Stimulated activated CD4-positive, alpha-beta T cell treated with anti-CD3 and anti-CD28 coated beads, Interleukin-2, amount 100 ng/mL, for 24 hours (primary cell): ENCODE measurements around the gene DUOXA1.
"Not testable (repeated sequence)": the region's sequence is repeated elsewhere in the genome, so short reads cannot be mapped to it uniquely, and the experiment has no call there.

Source experiments
- DNase-seq, 2 donors: peaks; one replicate each; pipeline ENCODE4 v3.0.0-alpha.2; 2020

The DUOXA1 gene

DNA sequence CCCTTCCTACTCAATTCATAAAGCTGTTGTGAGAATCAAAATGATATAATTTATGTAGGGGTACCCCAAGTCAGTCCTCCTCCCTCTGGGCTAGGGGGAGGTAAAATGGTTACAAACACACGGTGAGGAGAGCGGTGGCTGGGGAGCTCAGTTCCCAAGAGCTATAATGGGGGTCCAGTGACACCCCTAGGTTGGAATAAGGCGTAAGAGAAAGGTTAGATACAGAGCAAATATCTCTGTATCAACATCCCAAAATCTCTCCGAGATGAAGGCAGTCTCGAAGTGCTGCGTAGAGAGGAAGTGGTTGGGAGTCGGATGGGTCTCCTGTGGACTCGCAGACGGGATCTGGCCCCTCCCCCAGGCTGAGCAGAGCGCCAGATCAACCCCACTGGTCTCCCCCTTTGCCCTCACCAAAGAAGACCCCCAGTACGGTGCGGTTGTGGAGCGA, 17.5 kb downstream of the DUOXA1 start:
- no peak for DNase-seq

- DNase-seq, result no peak
Measured at GRCh38 chr15:45111390-45112142, 18.1 kb downstream of the DUOXA1 start.

GRCh38 chr15:45110256-45110820, 19.3 kb downstream of the DUOXA1 start:
- DNase-seq, result no peak

DNA sequence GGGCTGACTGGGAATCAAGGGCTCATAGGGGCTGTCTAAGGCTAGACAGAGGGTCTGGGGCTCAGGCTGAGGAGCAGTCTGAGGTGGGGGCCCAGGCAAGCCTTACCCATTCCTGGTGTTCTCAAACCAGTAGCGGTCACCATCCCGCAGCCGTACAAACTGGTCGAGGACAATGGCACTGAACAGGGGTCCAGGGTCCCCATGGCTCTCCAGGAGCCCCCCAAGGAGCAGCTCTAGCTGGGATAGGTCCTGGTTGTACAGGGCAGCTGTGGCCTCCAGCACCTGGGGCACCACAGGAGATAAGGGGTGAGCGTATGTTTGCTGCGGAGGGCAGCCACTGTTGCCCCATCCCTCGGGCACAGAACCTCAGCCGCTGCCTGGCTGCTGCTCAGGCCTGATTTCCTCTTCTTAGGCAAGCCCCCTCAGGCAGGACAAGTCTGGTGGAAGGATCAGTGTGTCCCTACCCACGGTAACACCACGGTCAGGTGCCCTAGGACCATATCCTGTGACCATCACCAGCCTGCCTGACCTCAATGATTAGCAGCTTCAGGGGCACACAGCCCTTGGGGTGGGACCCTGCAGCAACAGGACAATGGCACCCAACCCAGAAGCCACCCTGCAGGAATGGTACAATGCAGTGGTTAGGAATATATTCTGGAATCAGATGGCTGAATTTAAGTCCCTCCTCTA, 21.6 kb downstream of the DUOXA1 start:
- no peak for DNase-seq

DNA sequence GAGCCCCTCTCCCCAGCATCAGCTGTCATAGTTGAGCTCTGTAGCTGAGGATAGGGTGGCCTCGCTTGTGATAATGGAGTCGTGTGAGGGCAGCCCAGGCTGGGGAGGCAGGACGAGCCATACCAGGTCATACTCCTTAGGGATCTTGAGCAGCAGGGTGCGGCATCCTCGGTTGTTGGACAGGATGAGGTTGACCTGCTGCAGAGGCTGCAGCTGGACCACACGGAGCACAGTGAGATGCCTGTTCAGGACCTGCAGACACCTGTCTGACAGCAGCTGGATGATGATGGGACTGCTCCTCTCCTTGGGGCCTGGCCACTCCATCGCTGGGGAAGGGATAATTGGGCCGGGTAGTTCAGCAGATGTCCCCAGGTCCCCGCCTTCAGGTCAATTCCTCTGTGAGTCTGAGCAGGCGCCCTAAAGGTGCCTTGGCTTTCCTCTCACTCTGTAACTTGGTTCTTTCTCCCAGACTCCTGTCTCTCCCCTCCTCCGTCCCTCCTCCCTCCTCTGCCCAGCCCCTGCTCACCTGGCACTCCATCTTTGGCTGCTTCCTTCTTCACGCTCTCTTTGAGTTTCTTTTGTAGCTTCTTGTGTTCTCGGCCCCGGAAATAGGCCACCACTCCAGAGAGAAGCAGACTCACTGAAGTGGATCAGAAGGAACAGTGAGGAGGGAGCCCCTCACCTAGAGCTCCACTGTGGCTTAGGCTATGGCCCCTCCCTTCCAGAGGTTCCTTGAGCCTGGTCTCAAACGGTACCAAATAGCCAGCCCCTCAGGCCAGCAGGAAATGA, 23.5 kb downstream of the DUOXA1 start:
- DNase-seq, result no peak

DNA sequence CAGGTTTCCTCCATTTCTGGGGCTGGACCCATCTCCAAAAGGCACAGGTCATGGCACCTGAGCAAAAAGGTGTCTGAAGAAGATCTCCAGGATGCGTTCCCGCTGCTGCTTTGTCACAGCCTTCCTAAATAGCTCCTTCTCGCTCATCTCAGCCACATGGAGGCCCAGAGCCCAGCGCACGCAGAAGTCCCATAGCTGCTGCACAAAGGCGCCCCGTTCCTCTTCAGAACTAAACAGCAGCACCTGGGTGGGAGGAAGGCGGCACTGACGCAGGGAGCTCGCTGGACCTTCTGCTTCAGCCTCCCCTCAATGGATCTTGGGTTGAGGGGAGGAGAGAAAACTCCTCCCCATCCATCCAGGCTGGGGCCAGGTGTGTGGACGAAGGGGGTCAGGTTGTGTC, 24.1 kb downstream of the DUOXA1 start:
- no peak for DNase-seq

DNA sequence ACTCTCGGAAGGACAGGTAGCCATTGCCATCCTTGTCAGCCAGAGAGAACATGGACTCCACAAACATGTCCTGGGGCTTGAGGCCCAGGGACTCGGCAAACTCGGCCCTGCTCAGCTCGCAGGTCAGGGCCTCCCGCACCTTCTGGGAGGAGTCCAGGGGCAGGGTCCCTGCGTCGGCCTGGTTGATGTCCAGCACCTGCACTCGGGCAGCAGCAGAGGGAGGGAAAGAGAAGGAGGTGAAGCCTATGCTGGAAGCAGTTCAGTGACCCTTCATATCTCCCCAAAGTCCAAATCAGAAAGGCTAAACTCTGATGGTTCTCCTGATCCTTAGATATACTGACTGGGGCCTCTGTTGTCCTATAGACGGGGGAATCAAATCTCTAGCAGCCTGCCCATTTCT, 25.5 kb downstream of the DUOXA1 start:
- DNase-seq, result not testable (repeated sequence)

GRCh38 chr15:45102226-45102625, 27.5 kb downstream of the DUOXA1 start:
- no peak for DNase-seq

DNA sequence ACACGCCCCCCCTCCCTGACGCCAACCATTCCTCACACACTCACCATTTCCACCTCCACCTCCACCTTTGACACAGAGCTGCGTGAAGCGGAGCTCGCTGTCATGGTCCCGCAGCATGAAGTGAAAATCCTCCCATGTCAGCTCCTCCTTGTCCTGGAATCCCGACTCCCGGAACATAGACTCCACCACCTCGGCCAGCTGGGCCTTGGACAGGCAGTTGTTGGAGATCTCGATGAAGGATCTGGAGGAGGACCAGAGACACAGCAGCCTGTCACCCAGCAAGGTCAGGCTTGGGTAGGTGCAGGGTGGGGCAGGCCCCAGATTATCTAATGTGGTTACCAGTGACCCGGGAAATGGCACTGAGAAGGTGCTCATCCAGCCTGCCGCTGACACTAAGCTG, 27.9 kb downstream of the DUOXA1 start:
- no peak for DNase-seq

- DNase-seq, result no peak
Measured at GRCh38 chr15:45100884-45101625, 28.6 kb downstream of the DUOXA1 start.

DNA sequence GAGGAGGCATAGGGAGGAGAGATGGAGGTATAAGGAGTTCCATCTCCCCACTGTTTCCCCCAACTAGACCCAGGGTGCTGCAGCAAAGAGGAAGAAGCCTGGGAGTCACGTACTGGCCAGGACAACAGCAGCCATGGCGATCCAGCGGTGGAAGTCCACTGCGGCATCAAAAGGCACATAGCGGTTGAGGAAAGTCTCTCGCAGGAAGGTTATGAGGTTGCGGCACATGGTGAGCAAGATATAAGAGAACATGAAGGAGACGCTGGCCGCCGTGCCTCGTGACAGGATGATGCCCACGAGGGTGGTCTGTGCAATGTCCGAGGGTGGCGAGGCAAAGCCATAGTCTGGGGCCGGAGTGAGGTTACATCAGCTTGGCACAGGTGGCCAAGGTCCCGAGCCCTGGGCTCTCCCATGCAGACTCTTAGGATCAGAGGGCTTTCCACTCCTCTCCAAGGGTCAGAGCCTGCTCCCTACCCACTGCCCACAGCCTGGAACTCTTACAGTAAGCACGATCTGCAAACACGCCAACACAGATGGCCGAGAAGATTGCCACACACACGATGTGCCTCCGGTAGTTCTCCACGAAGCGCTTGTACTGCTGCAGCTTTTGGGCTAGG, 30.0 kb downstream of the DUOXA1 start:
- DNase-seq, result no peak

- DNase-seq, result no peak
Measured at GRCh38 chr15:45097466-45097865, 32.2 kb downstream of the DUOXA1 start.

DNA sequence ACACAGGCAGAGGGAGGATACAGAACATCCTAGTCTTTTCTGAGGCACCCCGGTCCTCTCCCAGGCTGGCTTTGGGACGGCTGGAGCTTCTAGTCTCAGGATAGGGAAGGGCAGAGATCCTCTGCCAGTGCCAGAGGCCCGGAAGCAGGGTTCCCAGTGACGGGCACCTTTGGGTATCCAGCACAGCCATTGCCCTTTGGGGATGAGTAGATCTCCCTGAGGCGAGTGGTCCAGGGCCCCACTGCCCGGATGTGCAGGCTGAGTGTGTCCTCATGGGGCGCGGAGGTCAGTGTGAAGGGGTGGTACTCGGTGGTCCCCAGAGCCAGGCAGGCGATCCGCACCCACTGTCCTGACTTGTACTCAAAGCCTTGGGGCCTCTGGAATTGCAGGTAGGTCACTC, 34.0 kb downstream of the DUOXA1 start:
- no peak for DNase-seq

DNA sequence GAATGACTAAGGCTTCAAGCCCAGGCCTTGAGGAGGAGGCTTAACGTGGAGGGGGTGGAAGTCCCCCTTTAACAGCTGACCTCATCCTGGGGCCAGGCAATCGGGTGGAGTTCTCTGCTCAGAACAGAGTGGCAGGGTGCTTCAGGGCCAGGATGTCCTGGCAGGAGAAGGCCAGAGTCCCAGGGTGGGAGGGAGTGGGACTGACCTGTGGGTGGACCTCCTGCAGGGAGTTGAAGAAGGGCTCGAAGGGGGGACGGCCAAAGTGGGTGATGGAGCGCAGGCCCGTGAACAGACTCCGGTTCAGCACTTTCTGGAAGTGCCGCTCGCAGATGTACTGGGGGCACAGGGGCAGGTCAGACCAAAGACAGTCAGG, 35.3 kb downstream of the DUOXA1 start:
- DNase-seq, result no peak

- DNase-seq, result no peak
Measured at GRCh38 chr15:45093622-45094357, 35.9 kb downstream of the DUOXA1 start.

GRCh38 chr15:45093013-45093412, 36.7 kb downstream of the DUOXA1 start:
- no peak for DNase-seq

GRCh38 chr15:45091576-45091975, 38.1 kb downstream of the DUOXA1 start:
- no peak for DNase-seq

- no peak for DNase-seq
Measured at GRCh38 chr15:45091161-45091560, 38.5 kb downstream of the DUOXA1 start.

GRCh38 chr15:45089712-45090373, 39.8 kb downstream of the DUOXA1 start:
- DNase-seq, result no peak

DNA sequence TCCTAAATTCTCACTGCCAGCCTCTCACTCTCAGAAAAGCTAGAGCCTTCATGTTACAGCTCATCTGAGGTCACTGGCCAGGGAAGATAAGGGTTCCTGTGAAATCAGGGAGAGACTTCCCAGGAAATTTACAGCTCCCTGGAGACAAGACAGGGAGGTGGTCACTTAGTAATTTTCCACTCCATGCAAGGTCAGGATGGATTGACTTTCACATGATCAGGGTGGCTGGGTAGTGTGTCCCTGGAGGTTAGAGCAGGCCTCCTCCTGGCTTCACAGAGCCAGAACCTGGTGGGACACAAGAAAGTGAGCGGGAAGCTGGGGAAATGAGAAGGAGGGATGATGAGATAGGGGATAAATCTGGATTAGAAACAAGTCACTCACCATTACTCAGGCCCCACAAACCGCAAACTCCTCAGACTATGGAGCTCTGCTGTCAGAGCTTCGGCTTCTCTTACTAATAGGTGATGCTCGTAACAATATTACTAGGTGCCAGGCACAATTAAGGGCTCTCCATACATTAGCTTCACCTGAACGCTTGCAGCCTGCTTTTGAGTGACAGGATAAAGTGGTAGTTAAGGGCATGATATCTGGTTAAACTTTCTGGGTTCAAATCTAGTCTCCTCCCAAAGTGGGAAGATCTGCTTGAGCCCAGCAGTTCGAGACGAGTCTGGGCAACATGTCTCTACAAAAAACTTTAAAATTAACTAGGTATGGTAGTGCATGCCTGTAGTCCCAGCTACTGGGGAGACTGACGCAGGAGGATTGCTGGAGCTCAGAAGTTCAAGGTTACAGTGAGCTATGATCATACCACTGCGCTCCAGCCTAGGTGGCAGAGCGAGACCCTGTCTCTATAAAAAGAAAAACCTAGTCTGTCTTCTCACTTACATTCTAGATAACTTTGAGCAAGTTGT, 40.6 kb downstream of the DUOXA1 start:
- DNase-seq, result no peak
